Adrenal gland (tissue), 12 donors: ENCODE results near the gene ERMP1. TPM values are rescaled to one million over a fixed set of nuclear protein-coding genes. Genes with fewer than 3 reads are reported as not detected.

ENCODE experiments used
- DNase-seq, 7 donors: peaks; one replicate each; pipeline ENCODE4 v3.0.0-alpha.2; 2019 to 2020
- H3K27ac ChIP-seq, 5 donors: fragments of 200-600 bp; sonication (generic) in 4 of 5; 1 replicate in 3 of 5; 2 replicates in 2 of 5; pipeline versions ENCODE4 v1.5.1 to v1.8.0; 2016 to 2020; ENCODE audit warnings: mild to moderate bottlenecking in 1 of 5
- H3K27me3 ChIP-seq: fragments of 200-600 bp; 2 replicates; pipeline ENCODE4 v1.8.0; 2021
- H3K36me3 ChIP-seq, 2 donors: fragments of 200-600 bp; replicated peaks in 1 of 2; 1 replicate in 1 of 2; 2 replicates in 1 of 2; pipeline versions ENCODE4 v1.5.1 to v1.8.0; 2018 to 2022
- H3K4me1 ChIP-seq, 2 donors: fragments of 200-600 bp; replicated peaks in 1 of 2; 1 replicate in 1 of 2; 2 replicates in 1 of 2; pipeline versions ENCODE4 v1.5.1 to v1.8.0; 2018 to 2021
- H3K4me3 ChIP-seq, 4 donors: fragments of 200-600 bp; sonication (generic) in 3 of 4; one replicate each; pipeline ENCODE4 v1.5.1; 2016 to 2018
- H3K9me3 ChIP-seq, 3 donors: fragments of 200-600 bp; sonication (generic) in 1 of 3; replicated peaks in 1 of 3; 1 replicate in 2 of 3; 2 replicates in 1 of 3; pipeline versions ENCODE4 v1.5.1 to v1.8.0; 2016 to 2021
- POLR2A ChIP-seq, 2 donors: fragments of 450-650 bp; IDR thresholded peaks; one replicate each; pipeline ENCODE4 v1.6.1; 2017; ENCODE audit warnings: antibody characterized with exemption in 2 of 2, mild to moderate bottlenecking in 2 of 2, moderate library complexity in 1 of 2
- WGBS, 4 donors: extraction: QIAGEN DNeasy Blood & Tissue Kit in 2 of 4; methylation state at CpG; one replicate each; pipeline versions ENCODE4 v1.1.5 to v1.1.7; 2013 to 2017; 5-methylcytosine and 5-hydroxymethylcytosine counted together
- intact Hi-C, 2 donors: fragments of 100-400 bp; cut with DNase I; formaldehyde crosslinking; loops; one replicate each; pipeline versions ENCODE4 v1.14.1 to v1.15.0; 2022 to 2023
- polyA plus RNA-seq, 3 donors: library from polyadenylated mRNA; stranded (reverse); fragments of 200-250 nt in 2 of 3; fragments of 350-450 nt in 1 of 3; fragmentation: Illumina TruSeq in 1 of 3; extraction: RNeasy Lipid Tissue Mini Kit (QIAGEN cat#74804) in 1 of 3; gene quantifications; one replicate each; pipeline ENCODE4 v1.2.3, GENCODE V29; 2013 to 2014
- total RNA-seq, 9 donors: library from RNA; depleted of rRNA in 4 of 9; stranded (reverse); fragments of >200 nt in 4 of 9; fragments of 120-200 nt in 1 of 9; fragmentation: NEBNext Ultra II Directional in 1 of 9; extraction: Animal tissue kit (Norgen Biotek cat#: 25700) in 1 of 9; gene quantifications; one replicate each; pipeline versions ENCODE4 v1.1.0 to v1.2.4, GENCODE V29; 2013 to 2023
- TF ChIP-seq, protein P1 (sequence below), 6 experiments: fragments of 450-650 bp in 4 of 6; fragments of 200-600 bp in 2 of 6; sonication (generic) in 1 of 6; IDR thresholded peaks; 1 replicate in 5 of 6; 2 replicates in 1 of 6; pipeline versions ENCODE4 v1.5.1 to v1.8.0; 2016 to 2021; ENCODE audit warnings: antibody characterized with exemption in 6 of 6, mild to moderate bottlenecking in 2 of 6, moderate library complexity in 1 of 6
- donor health status: healthy with polysubstance abuse.
- donor health status: Bipolar disorder and iron deficiency.
- donor health status: DM: yes; HTN: yes; CAD: no.
- donor health status: DM: no; HTN: no; CAD: no.
- donor health status: DM: no; HTN: no; CAD: no.
- donor health status: DM: yes; HTN: yes; CAD: no.

The ERMP1 gene
- total and polyA plus RNA-seq, 12 donors, result 6.0 to 120 (median 38.6) TPM

DNA sequence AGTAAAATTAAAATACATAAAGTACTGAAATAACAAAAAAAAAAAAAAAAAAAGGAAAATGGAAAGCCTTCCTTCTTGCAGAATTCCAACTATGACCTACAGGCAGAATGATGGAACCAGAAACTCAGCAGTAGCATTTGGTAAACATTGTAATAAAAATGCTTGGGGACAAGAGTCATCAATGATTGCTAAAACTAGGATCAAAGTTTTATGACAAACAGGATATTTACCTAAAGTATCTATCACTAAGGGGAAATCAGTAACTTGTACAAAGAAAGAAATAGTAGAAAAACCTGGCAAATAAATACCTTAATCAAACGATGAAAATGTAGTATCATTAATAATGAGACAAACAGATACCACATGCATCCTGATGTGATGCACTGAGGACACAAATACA is 17.5 kb downstream of the ERMP1 start:
- intact Hi-C loops, result no loop called here
- no peak for DNase-seq
- 78 to 90% (median 84%) methylated on average over 1 of the region's 1 CpG for WGBS, 4 donors
- H3K36me3 ChIP-seq, result peaks cover 0 to 16% of the 10 kb centered on the region in 2 donors
- H3K4me1 ChIP-seq, result peaks cover 16 to 23% of the 10 kb centered on the region in 2 donors
- H3K4me3 ChIP-seq, result no peak overlapping the region
- H3K9me3 ChIP-seq, result no peaks in the 10 kb centered on the region
- no peaks in the 10 kb centered on the region for H3K27me3 ChIP-seq
- no peak overlapping the region for H3K27ac ChIP-seq
- TF ChIP-seq, protein P1, sequence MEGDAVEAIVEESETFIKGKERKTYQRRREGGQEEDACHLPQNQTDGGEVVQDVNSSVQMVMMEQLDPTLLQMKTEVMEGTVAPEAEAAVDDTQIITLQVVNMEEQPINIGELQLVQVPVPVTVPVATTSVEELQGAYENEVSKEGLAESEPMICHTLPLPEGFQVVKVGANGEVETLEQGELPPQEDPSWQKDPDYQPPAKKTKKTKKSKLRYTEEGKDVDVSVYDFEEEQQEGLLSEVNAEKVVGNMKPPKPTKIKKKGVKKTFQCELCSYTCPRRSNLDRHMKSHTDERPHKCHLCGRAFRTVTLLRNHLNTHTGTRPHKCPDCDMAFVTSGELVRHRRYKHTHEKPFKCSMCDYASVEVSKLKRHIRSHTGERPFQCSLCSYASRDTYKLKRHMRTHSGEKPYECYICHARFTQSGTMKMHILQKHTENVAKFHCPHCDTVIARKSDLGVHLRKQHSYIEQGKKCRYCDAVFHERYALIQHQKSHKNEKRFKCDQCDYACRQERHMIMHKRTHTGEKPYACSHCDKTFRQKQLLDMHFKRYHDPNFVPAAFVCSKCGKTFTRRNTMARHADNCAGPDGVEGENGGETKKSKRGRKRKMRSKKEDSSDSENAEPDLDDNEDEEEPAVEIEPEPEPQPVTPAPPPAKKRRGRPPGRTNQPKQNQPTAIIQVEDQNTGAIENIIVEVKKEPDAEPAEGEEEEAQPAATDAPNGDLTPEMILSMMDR (IDR thresholded peaks at IDR 0.05), result no peak
- no peak for TF ChIP-seq POLR2A (IDR thresholded peaks at IDR 0.05)

DNA sequence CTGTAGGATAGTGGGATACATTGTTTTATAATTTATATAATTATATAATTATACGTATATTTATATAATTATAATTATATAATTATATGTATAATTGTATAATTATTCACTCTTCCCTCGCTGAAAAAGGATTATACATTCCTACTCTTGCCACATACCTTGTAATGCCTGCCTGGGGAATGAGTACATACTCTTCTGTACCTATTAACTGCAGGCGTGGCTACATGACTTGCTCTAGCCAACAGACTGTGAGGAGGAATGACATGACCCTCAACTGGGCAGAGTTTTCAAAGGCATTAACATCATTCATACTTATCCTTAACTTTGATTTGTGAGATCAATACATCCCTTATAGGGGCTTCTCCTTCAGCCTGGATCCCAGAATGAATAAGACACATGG is 19.1 kb downstream of the ERMP1 start:
- WGBS, 4 donors, result 88 to 96% (median 92%) methylated on average over 3 of the region's 3 CpGs
- Histone ChIP-seq H3K9me3 (no peaks in the 10 kb centered on the region), H3K4me1 (peaks cover 0 to 8% of the 10 kb centered on the region in 2 donors), H3K27ac (no peak overlapping the region), H3K36me3 (peaks cover 0 to 28% of the 10 kb centered on the region in 2 donors), H3K27me3 (no peaks in the 10 kb centered on the region), H3K4me3 (no peak overlapping the region)
- DNase-seq, result no peak
- TF ChIP-seq, protein P1 (IDR thresholded peaks at IDR 0.05), result no peak
- TF ChIP-seq POLR2A (IDR thresholded peaks at IDR 0.05), result no peak
- intact Hi-C loops, result no loop called here

DNA sequence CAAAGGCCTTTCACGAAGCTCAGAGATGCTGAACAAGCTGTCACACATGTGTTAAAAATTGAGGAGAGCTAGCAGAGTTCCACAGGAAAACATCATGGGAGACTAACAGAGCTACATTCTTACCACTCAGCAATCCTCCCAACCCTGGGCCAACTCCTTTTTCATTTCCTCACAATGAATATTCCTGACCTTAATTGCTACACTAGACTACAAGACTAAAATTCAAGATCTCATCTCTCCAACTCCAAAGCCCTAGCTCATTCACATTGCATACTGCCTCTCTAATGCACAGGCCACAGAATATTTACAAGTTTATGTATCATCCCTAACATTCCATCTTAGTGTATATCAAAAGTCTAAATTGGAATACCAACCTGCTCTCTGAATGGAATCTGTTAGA is 21.2 kb downstream of the ERMP1 start:
- TF ChIP-seq, protein P1 (IDR thresholded peaks at IDR 0.05), result no peak
- no peak for TF ChIP-seq POLR2A (IDR thresholded peaks at IDR 0.05)
- Histone ChIP-seq H3K4me3 (no peak overlapping the region), H3K36me3 (peaks cover 0 to 28% of the 10 kb centered on the region in 2 donors), H3K9me3 (no peaks in the 10 kb centered on the region), H3K27ac (no peak overlapping the region), H3K4me1 (no peaks in the 10 kb centered on the region), H3K27me3 (no peaks in the 10 kb centered on the region)
- no peak for DNase-seq
- 92 to 100% (median 100%) methylated on average over 1 of the region's 1 CpG for WGBS, 4 donors
- intact Hi-C loops, result no loop called here

DNA sequence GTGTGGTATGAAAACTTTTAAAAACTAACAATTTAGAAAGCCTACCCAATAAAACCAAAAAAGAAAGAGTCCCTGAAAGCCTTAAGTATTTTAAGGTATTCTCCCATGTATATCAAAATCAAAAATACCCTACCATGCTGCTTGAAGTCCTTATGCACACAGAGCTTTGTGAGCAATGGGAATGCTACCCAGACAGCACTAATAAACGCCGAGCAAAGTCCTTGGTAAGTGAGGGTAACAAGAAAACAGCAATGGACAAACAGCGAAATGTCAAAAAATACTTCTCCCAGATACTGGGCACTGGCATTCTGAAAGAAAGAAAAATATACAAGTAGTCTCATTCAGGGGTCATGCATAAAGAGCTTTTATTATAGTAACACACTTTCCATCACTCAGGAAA is 27.4 kb downstream of the ERMP1 start:
- DNase-seq, result no peak
- H3K27me3 ChIP-seq, result no peaks in the 10 kb centered on the region
- WGBS, 4 donors, result 87 to 91% (median 90%) methylated on average over 3 of the region's 3 CpGs
- no peak for TF ChIP-seq POLR2A (IDR thresholded peaks at IDR 0.05)
- TF ChIP-seq, protein P1 (IDR thresholded peaks at IDR 0.05), result no peak
- no peak overlapping the region for H3K4me3 ChIP-seq
- H3K4me1 ChIP-seq, result peaks cover 9 to 14% of the 10 kb centered on the region in 2 donors
- H3K36me3 ChIP-seq, result peaks cover 0 to 12% of the 10 kb centered on the region in 2 donors
- intact Hi-C loops, result no loop called here
- no peak overlapping the region for H3K27ac ChIP-seq
- H3K9me3 ChIP-seq, result no peaks in the 10 kb centered on the region
